SK-N-SH treated with all-trans-retinoic acid at 6 μM for 48 hours (cell line): ENCODE measurements around the gene MED9.

Experiments
- ATAC-seq: fragments of 200-7000 bp; cut with Tn5 transposase; 3 replicates; pipeline ENCODE4 v1.9.1; 2020; ENCODE audit warnings: mild to moderate bottlenecking, moderate library complexity
- ARNTL ChIP-seq: fragments of 450-650 bp; formaldehyde crosslinking; IDR thresholded peaks from 2 replicates; pipeline ENCODE4 v1.5.0; 2020; ENCODE audit warnings: low read depth, mild to moderate bottlenecking, moderate library complexity, borderline replicate concordance
- BACH2 ChIP-seq: fragments of 250-450 bp; sonication (Bioruptor Pico); IDR thresholded peaks from 2 replicates; pipeline ENCODE4 v1.9.0; 2021; ENCODE audit warnings: mild to moderate bottlenecking, borderline replicate concordance
- CREB5 ChIP-seq: fragments of 250-450 bp; sonication (Bioruptor Pico); IDR thresholded peaks from 2 replicates; pipeline ENCODE4 v1.5.1; 2020; ENCODE audit warnings: low read depth, mild to moderate bottlenecking, moderate library complexity
- CSDC2 ChIP-seq: fragments of 250-450 bp; sonication (Bioruptor Pico); IDR thresholded peaks from 2 replicates; pipeline ENCODE4 v1.5.0; 2020; ENCODE audit warnings: mild to moderate bottlenecking, moderate library complexity
- ESRRG ChIP-seq: fragments of 250-450 bp; sonication (Bioruptor Pico); IDR thresholded peaks from 2 replicates; pipeline ENCODE4 v1.6.1; 2021; ENCODE audit warnings: mild to moderate bottlenecking
- GLIS3 ChIP-seq: fragments of 250-450 bp; sonication (Bioruptor Pico); IDR thresholded peaks from 2 replicates; pipeline ENCODE4 v1.5.0; 2020; ENCODE audit warnings: mild to moderate bottlenecking, moderate library complexity
- OSR1 ChIP-seq: fragments of 250-450 bp; sonication (Bioruptor Pico); IDR thresholded peaks from 2 replicates; pipeline ENCODE4 v1.8.0; 2022; ENCODE audit warnings: moderate library complexity, mild to moderate bottlenecking, inconsistent platforms
- PATZ1 ChIP-seq: fragments of 250-450 bp; sonication (Bioruptor Pico); IDR thresholded peaks from 2 replicates; pipeline ENCODE4 v1.8.0; 2020; ENCODE audit warnings: mild to moderate bottlenecking, moderate library complexity, borderline replicate concordance
- POU6F1 ChIP-seq: fragments of 250-450 bp; sonication (Bioruptor Pico); IDR thresholded peaks from 2 replicates; pipeline ENCODE4 v1.8.0; 2021; ENCODE audit warnings: low read depth, mild to moderate bottlenecking, moderate library complexity, borderline replicate concordance
- RARB ChIP-seq: fragments of 250-450 bp; sonication (Bioruptor Pico); IDR thresholded peaks from 2 replicates; pipeline ENCODE4 v1.8.0; 2021; ENCODE audit warnings: mild to moderate bottlenecking, moderate library complexity
- SNAI2 ChIP-seq: fragments of 250-450 bp; sonication (Bioruptor Pico); IDR thresholded peaks from 2 replicates; pipeline ENCODE4 v1.5.0; 2020; ENCODE audit warnings: mild to moderate bottlenecking, moderate library complexity
- TCF4 ChIP-seq: fragments of 250-450 bp; sonication (Bioruptor Pico); IDR thresholded peaks from 2 replicates; pipeline ENCODE4 v1.8.0; 2021; ENCODE audit warnings: mild to moderate bottlenecking, moderate library complexity, borderline replicate concordance
- TOX ChIP-seq: fragments of 250-450 bp; sonication (Bioruptor Pico); IDR thresholded peaks from 2 replicates; pipeline ENCODE4 v1.8.0; 2021; ENCODE audit warnings: mild to moderate bottlenecking, moderate library complexity, borderline replicate concordance
- TSHZ2 ChIP-seq: fragments of 250-450 bp; sonication (Bioruptor Pico); IDR thresholded peaks from 2 replicates; pipeline ENCODE4 v1.5.0; 2020; ENCODE audit warnings: mild to moderate bottlenecking, moderate library complexity
- ZC3H10 ChIP-seq: fragments of 250-450 bp; sonication (Bioruptor Pico); IDR thresholded peaks from 2 replicates; pipeline ENCODE4 v1.5.1; 2021; ENCODE audit warnings: mild to moderate bottlenecking, moderate library complexity
- ZFP3 ChIP-seq: fragments of 250-450 bp; sonication (Bioruptor Pico); IDR thresholded peaks from 2 replicates; pipeline ENCODE4 v1.5.0; 2020; ENCODE audit warnings: mild to moderate bottlenecking, moderate library complexity
- ZFP30 ChIP-seq: fragments of 450-650 bp; formaldehyde crosslinking; IDR thresholded peaks from 2 replicates; pipeline ENCODE4 v1.5.0; 2022; ENCODE audit warnings: mild to moderate bottlenecking, moderate library complexity
- ZNF565 ChIP-seq: fragments of 450-650 bp; formaldehyde crosslinking; conservative IDR thresholded peaks from 2 replicates; pipeline ENCODE4 v1.5.0; 2020; ENCODE audit warnings: low read depth, mild to moderate bottlenecking, moderate library complexity
- ZNF70 ChIP-seq: fragments of 450-650 bp; formaldehyde crosslinking; IDR thresholded peaks from 2 replicates; pipeline ENCODE4 v1.5.0; 2020; ENCODE audit warnings: mild to moderate bottlenecking, moderate library complexity
- ZNF8 ChIP-seq: fragments of 450-650 bp; formaldehyde crosslinking; IDR thresholded peaks from 2 replicates; pipeline ENCODE4 v1.5.0; 2020; ENCODE audit warnings: mild to moderate bottlenecking, moderate library complexity
- TF ChIP-seq, protein P1 (sequence below): fragments of 250-450 bp; sonication (Bioruptor Pico); IDR thresholded peaks from 2 replicates; pipeline ENCODE4 v1.5.1; 2021; ENCODE audit warnings: mild to moderate bottlenecking, moderate library complexity

Gene MED9

DNA sequence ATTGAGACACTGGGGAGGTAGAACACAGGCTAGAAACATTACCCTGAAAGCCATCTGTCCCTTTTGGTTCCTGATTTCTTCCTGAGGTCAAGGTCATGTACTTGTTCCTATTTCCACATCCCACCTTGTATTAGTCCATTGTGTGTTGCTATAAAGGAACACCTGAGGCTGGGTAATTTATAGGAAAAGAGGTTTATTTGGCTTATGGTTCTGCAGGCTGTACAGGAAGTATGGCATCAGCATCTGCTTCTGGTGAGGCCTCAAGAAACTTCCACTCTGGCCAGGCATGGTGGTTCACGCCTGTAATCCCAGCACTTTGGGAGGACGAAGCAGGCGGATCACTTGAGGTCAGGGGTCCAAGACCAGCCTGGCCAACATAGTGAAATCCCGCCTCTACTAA is 7.4 kb upstream of the MED9 start:
- TF ChIP-seq ESRRG (CRISPR knock-in tag) (no peak), TCF4 (CRISPR knock-in tag) (no peak), TSHZ2 (CRISPR knock-in tag) (no peak), RARB (CRISPR knock-in tag) (no peak), PATZ1 (CRISPR knock-in tag) (no peak), SNAI2 (no peak), ZFP30 (CRISPR knock-in tag) (no peak), ZNF8 (CRISPR knock-in tag) (no peak), ZNF565 (no peak), BACH2 (CRISPR knock-in tag) (no peak), CSDC2 (no peak), TOX (no peak), ZNF70 (CRISPR knock-in tag) (no peak), ZC3H10 (CRISPR knock-in tag) (no peak), OSR1 (CRISPR knock-in tag) (no peak)
- no peak for ATAC-seq

DNA sequence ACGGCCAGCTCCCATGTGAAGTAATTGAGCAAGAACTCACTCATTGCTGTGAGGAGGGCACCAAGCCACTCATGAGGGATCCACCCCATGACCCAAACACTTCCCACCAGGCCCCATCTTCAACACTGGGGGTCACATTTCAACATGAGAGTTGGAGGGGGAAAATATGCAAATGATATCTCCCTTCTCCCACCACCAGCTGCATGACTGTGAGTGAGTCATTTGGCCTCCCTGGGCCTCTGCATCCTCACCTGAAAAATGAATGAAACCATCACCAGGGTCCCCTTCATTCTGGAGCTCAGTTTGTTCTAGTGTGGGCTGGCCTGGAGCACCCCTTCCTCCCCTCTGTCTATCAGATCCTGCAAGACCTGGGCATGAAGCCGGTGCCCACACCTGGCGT is 6.8 kb upstream of the MED9 start:
- ATAC-seq: no peak
- TF ChIP-seq, protein P1, sequence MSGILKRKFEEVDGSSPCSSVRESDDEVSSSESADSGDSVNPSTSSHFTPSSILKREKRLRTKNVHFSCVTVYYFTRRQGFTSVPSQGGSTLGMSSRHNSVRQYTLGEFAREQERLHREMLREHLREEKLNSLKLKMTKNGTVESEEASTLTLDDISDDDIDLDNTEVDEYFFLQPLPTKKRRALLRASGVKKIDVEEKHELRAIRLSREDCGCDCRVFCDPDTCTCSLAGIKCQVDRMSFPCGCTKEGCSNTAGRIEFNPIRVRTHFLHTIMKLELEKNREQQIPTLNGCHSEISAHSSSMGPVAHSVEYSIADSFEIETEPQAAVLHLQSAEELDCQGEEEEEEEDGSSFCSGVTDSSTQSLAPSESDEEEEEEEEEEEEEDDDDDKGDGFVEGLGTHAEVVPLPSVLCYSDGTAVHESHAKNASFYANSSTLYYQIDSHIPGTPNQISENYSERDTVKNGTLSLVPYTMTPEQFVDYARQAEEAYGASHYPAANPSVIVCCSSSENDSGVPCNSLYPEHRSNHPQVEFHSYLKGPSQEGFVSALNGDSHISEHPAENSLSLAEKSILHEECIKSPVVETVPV (CRISPR knock-in tag): no peak
- TF ChIP-seq ZC3H10 (CRISPR knock-in tag) (no peak), CREB5 (CRISPR knock-in tag) (no peak), ESRRG (CRISPR knock-in tag) (no peak), ZFP3 (CRISPR knock-in tag) (no peak), ZNF8 (CRISPR knock-in tag) (no peak), ARNTL (CRISPR knock-in tag) (no peak), CSDC2 (no peak), ZNF565 (no peak), ZNF70 (CRISPR knock-in tag) (no peak), RARB (CRISPR knock-in tag) (no peak)

GRCh38 chr17:17472333-17472920 is 4.4 kb upstream of the MED9 start:
- ATAC-seq: no peak
- no peak for TF ChIP-seq CREB5 (CRISPR knock-in tag)
- TF ChIP-seq ZC3H10 (CRISPR knock-in tag): no peak
- no peak for TF ChIP-seq SNAI2
- no peak for TF ChIP-seq ESRRG (CRISPR knock-in tag)
- TF ChIP-seq OSR1 (CRISPR knock-in tag): no peak
- TF ChIP-seq ZNF70 (CRISPR knock-in tag): no peak
- no peak for TF ChIP-seq GLIS3 (CRISPR knock-in tag)
- no peak for TF ChIP-seq CSDC2
- no peak for TF ChIP-seq TCF4 (CRISPR knock-in tag)
- TF ChIP-seq RARB (CRISPR knock-in tag): no peak
- TF ChIP-seq POU6F1 (CRISPR knock-in tag): no peak
- no peak for TF ChIP-seq ZNF8 (CRISPR knock-in tag)
- no peak for TF ChIP-seq ZFP30 (CRISPR knock-in tag)
- no peak for TF ChIP-seq ZNF565
- TF ChIP-seq TOX: no peak
- TF ChIP-seq BACH2 (CRISPR knock-in tag): no peak
- TF ChIP-seq TSHZ2 (CRISPR knock-in tag): no peak
